Fibroblast of peridontal ligament (primary cell): ENCODE data around the gene TRMT2A.
"Not testable (repeated sequence)": the region's sequence is repeated elsewhere in the genome, so short reads cannot be mapped to it uniquely, and the experiment has no call there.

Source experiments
- DNase-seq: peaks from one replicate; pipeline ENCODE4 v3.0.0-alpha.2; 2010; ENCODE audit errors: extremely low read depth

TRMT2A gene

GRCh38 chr22:20116951-20117632 lies at the start of gene TRMT2A:
Gene TRMT2A, minus strand, starts transcription at chr22:20117226. Its CDS starts 320 bp downstream, at chr22:20116906.
- DNase-seq, result peak; percentile 98

GRCh38 chr22:20166703-20167102 lies 49.7 kb upstream of the TRMT2A start:
- DNase-seq, result no peak

GRCh38 chr22:20165913-20166312 lies 48.9 kb upstream of the TRMT2A start:
- DNase-seq, result no peak

GRCh38 chr22:20165421-20165820 lies 48.4 kb upstream of the TRMT2A start:
- DNase-seq, result no peak

GRCh38 chr22:20164863-20165262 lies 47.8 kb upstream of the TRMT2A start:
- DNase-seq, result no peak

- no peak for DNase-seq
Measured at GRCh38 chr22:20160041-20160440, 43.0 kb upstream of the TRMT2A start.

- DNase-seq, result not testable (repeated sequence)
Measured at GRCh38 chr22:20159531-20159930, 42.5 kb upstream of the TRMT2A start.

GRCh38 chr22:20159076-20159475 lies 42.0 kb upstream of the TRMT2A start:
- DNase-seq, result no peak

- DNase-seq, result no peak
Measured at GRCh38 chr22:20158391-20159036, 41.5 kb upstream of the TRMT2A start.

GRCh38 chr22:20157430-20158183 lies 40.6 kb upstream of the TRMT2A start:
- no peak for DNase-seq

- DNase-seq, result peak; percentile 70
Measured at GRCh38 chr22:20156611-20157429, 39.8 kb upstream of the TRMT2A start.

GRCh38 chr22:20156042-20156389 lies 39.0 kb upstream of the TRMT2A start:
- no peak for DNase-seq

GRCh38 chr22:20155330-20156041 lies 38.5 kb upstream of the TRMT2A start:
- DNase-seq, result peak; percentile 53

- DNase-seq, result no peak
Measured at GRCh38 chr22:20154602-20155187, 37.7 kb upstream of the TRMT2A start.

- DNase-seq, result no peak
Measured at GRCh38 chr22:20153945-20154344, 36.9 kb upstream of the TRMT2A start.

- no peak for DNase-seq
Measured at GRCh38 chr22:20152464-20152890, 35.5 kb upstream of the TRMT2A start.

GRCh38 chr22:20151276-20151588 lies 34.2 kb upstream of the TRMT2A start:
- DNase-seq, result no peak

- no peak for DNase-seq
Measured at GRCh38 chr22:20150381-20151275, 33.6 kb upstream of the TRMT2A start, which contains the start of gene CCDC188. Gene CCDC188, minus strand, starts transcription at chr22:20151055. Its CDS starts 69 bp downstream, at chr22:20150986.

- DNase-seq, result no peak
Measured at GRCh38 chr22:20149257-20150250, 32.5 kb upstream of the TRMT2A start.
